ENCODE results near the gene RECK. TPM values are rescaled to one million over a fixed set of nuclear protein-coding genes. Genes with fewer than 3 reads are reported as not detected.

The RECK gene
- polyA plus RNA-seq, 1 experiment: 112 TPM

GRCh38 chr9:36169708-36170107, 133.0 kb downstream of the RECK start:
- DNase-seq (ENCODE audit: low read depth, low spot score): no peak
- Histone ChIP-seq H3K27ac (ENCODE audit: low read depth, low read length) (no peak overlapping the region), H3K9me3 (ENCODE audit: control insufficient read depth, insufficient read depth, low read length) (peaks cover 3% of the 10 kb centered on the region; the same call in 1 of the 2 replicates), H3K4me3 (ENCODE audit: low read depth, low read length) (no peak overlapping the region), H3K27me3 (ENCODE audit: control insufficient read depth, insufficient read depth, low read length) (no peaks in the 10 kb centered on the region)
- ChIA-PET CTCF (interaction anchor here (0.8 kb wide), 1 partner anchor 20 kb away, joined by 3 read pairs; no protein-coding TSS in a partner anchor), POLR2A (no interaction called here)
- TF ChIP-seq CTCF (IDR thresholded peaks at IDR 0.05; ENCODE audit: low read depth, low read length): no peak

GRCh38 chr9:36170531-36170930, 133.8 kb downstream of the RECK start:
- no peak overlapping the region for H3K27ac ChIP-seq (ENCODE audit: low read depth, low read length)
- ChIA-PET CTCF (no interaction called here), POLR2A (no interaction called here)
- no peak for TF ChIP-seq CTCF (IDR thresholded peaks at IDR 0.05; ENCODE audit: low read depth, low read length)
- H3K4me3 ChIP-seq (ENCODE audit: low read depth, low read length): no peak overlapping the region
- H3K27me3 ChIP-seq (ENCODE audit: control insufficient read depth, insufficient read depth, low read length): no peaks in the 10 kb centered on the region
- no peak for DNase-seq (ENCODE audit: low read depth, low spot score)
- peaks cover 3% of the 10 kb centered on the region; the same call in 1 of the 2 replicates for H3K9me3 ChIP-seq (ENCODE audit: control insufficient read depth, insufficient read depth, low read length)

- Histone ChIP-seq H3K9me3 (ENCODE audit: control insufficient read depth, insufficient read depth, low read length) (peaks cover 3% of the 10 kb centered on the region; the same call in 1 of the 2 replicates), H3K27me3 (ENCODE audit: control insufficient read depth, insufficient read depth, low read length) (no peaks in the 10 kb centered on the region), H3K27ac (ENCODE audit: low read depth, low read length) (no peak overlapping the region), H3K4me3 (ENCODE audit: low read depth, low read length) (no peak overlapping the region)
- no peak for TF ChIP-seq CTCF (IDR thresholded peaks at IDR 0.05; ENCODE audit: low read depth, low read length)
- POLR2A ChIA-PET: no interaction called here
- DNase-seq (ENCODE audit: low read depth, low spot score): no peak
- CTCF ChIA-PET: interaction anchor here (2.1 kb wide), 1 partner anchor 16 kb away, joined by 7 read pairs; the partner anchor contains the start of gene CLTA
Observed at GRCh38 chr9:36173861-36174260, 137.1 kb downstream of the RECK start.

Small RNA genes lying within 50 kb of the gene (small RNA-seq; reads per million reads assigned to genes)
- not detected for gene RF02275 (ENCODE audit: insufficient read length, low read depth)

Other genes starting within 250 kb of the RECK start
- 31.9 and 44.6 TPM in 2 replicates for gene NPR2, start 245.3 kb upstream of the RECK start, polyA plus RNA-seq (2011; rRNA removed)
- gene SPAG8, start 224.7 kb upstream of the RECK start, polyA plus RNA-seq (2011; rRNA removed): 0.56 and 0.58 TPM in 2 replicates
- 17.5 and 18.5 TPM in 2 replicates for gene HINT2, start 221.9 kb upstream of the RECK start, polyA plus RNA-seq (2011; rRNA removed)
- gene FAM221B, start 208.2 kb upstream of the RECK start, polyA plus RNA-seq (2011; rRNA removed): not detected in 2 replicates
- gene TMEM8B, start 207.7 kb upstream of the RECK start, polyA plus RNA-seq (2011; rRNA removed): 3.3 and 4.7 TPM in 2 replicates
- not detected in 2 replicates for gene OR13J1, start 166.5 kb upstream of the RECK start, polyA plus RNA-seq (2011; rRNA removed)
- 2.7 and 3.0 TPM in 2 replicates for gene HRCT1, start 130.7 kb upstream of the RECK start, polyA plus RNA-seq (2011; rRNA removed)
- gene SPAAR, start 127.4 kb upstream of the RECK start, polyA plus RNA-seq (2011; rRNA removed): 0.17 and 0.27 TPM in 2 replicates
- 0.46 and 1.1 TPM in 2 replicates for gene OR2S2, start 78.8 kb upstream of the RECK start, polyA plus RNA-seq (2011; rRNA removed)
- gene GLIPR2, start 99.8 kb downstream of the RECK start, polyA plus RNA-seq (2011; rRNA removed): 108 and 115 TPM in 2 replicates
- gene CCIN, start 132.5 kb downstream of the RECK start, polyA plus RNA-seq (2011; rRNA removed): 0.48 and 0.71 TPM in 2 replicates
- gene CLTA, start 154.0 kb downstream of the RECK start, polyA plus RNA-seq (2011; rRNA removed): 314 and 364 TPM in 2 replicates
- gene GNE, start 221.5 kb downstream of the RECK start, polyA plus RNA-seq (2011; rRNA removed): 16.4 and 17.4 TPM in 2 replicates

Data from AG04450 (cell line).